Measurements from ENCODE around the gene REEP6.

REEP6 gene

GRCh38 chr19:1527650-1528309, 36.8 kb downstream of the REEP6 start:
- no peak for TF ChIP-seq CTCF (IDR thresholded peaks at IDR 0.05)

- no peak for TF ChIP-seq CTCF (IDR thresholded peaks at IDR 0.05)
These were observed 37.8 kb downstream of the REEP6 start for GRCh38 chr19:1528596-1529429.

- TF ChIP-seq CTCF (IDR thresholded peaks at IDR 0.05) = no peak
These were observed 38.4 kb downstream of the REEP6 start for GRCh38 chr19:1529430-1529816.

GRCh38 chr19:1531587-1531986, 40.6 kb downstream of the REEP6 start:
- no peak for TF ChIP-seq CTCF (IDR thresholded peaks at IDR 0.05)

- no peak for TF ChIP-seq CTCF (IDR thresholded peaks at IDR 0.05)
These were observed 41.0 kb downstream of the REEP6 start for GRCh38 chr19:1532003-1532402.

GRCh38 chr19:1533510-1534150, 42.6 kb downstream of the REEP6 start:
- TF ChIP-seq CTCF (IDR thresholded peaks at IDR 0.05) = no peak

GRCh38 chr19:1534972-1535371, 44.0 kb downstream of the REEP6 start:
- no peak for TF ChIP-seq CTCF (IDR thresholded peaks at IDR 0.05)

All from LNCAP (cell line).